ENCODE measurements around the gene KAZN.

- TF ChIP-seq NRF1 (IDR thresholded peaks at IDR 0.05; ENCODE audit: low read depth, low read length) (no peak), FOXM1 (IDR thresholded peaks at IDR 0.05; ENCODE audit: low read depth) (no peak)
- TF ChIP-seq, protein P1, sequence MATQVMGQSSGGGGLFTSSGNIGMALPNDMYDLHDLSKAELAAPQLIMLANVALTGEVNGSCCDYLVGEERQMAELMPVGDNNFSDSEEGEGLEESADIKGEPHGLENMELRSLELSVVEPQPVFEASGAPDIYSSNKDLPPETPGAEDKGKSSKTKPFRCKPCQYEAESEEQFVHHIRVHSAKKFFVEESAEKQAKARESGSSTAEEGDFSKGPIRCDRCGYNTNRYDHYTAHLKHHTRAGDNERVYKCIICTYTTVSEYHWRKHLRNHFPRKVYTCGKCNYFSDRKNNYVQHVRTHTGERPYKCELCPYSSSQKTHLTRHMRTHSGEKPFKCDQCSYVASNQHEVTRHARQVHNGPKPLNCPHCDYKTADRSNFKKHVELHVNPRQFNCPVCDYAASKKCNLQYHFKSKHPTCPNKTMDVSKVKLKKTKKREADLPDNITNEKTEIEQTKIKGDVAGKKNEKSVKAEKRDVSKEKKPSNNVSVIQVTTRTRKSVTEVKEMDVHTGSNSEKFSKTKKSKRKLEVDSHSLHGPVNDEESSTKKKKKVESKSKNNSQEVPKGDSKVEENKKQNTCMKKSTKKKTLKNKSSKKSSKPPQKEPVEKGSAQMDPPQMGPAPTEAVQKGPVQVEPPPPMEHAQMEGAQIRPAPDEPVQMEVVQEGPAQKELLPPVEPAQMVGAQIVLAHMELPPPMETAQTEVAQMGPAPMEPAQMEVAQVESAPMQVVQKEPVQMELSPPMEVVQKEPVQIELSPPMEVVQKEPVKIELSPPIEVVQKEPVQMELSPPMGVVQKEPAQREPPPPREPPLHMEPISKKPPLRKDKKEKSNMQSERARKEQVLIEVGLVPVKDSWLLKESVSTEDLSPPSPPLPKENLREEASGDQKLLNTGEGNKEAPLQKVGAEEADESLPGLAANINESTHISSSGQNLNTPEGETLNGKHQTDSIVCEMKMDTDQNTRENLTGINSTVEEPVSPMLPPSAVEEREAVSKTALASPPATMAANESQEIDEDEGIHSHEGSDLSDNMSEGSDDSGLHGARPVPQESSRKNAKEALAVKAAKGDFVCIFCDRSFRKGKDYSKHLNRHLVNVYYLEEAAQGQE (IDR thresholded peaks at IDR 0.05; ENCODE audit: low read depth, low read length): no peak
Measured at GRCh38 chr1:15117671-15118325, 519.3 kb downstream of the KAZN start.
